ENCODE measurements around the gene C3. TPM values are rescaled to one million over a fixed set of nuclear protein-coding genes. Genes with fewer than 3 reads are reported as not detected.
"Not testable (repeated sequence)": the region's sequence is repeated elsewhere in the genome, so short reads cannot be mapped to it uniquely, and the experiment has no call there.

The C3 gene
- total RNA-seq, 4 donors from 2014 or later = 45.4 to 1,093 (median 422) TPM

GRCh38 chr19:6767081-6767356, 46.6 kb upstream of the C3 start:
- no peak overlapping the region for H3K27ac ChIP-seq
- TF ChIP-seq CTCF (IDR thresholded peaks at IDR 0.05) = no peak
- TF ChIP-seq POLR2A (IDR thresholded peaks at IDR 0.05) = no peak
- no peak overlapping the region for H3K4me3 ChIP-seq
- no peaks in the 10 kb centered on the region for H3K4me1 ChIP-seq
- DNase-seq = no peak
- peaks cover 0 to 9% of the 10 kb centered on the region in 2 donors for H3K27me3 ChIP-seq
- no peaks in the 10 kb centered on the region for H3K9me3 ChIP-seq
- intact Hi-C loops (cut with DNase I; ENCODE audit: low total_unique reads) = no loop called here
- no peaks in the 10 kb centered on the region for H3K36me3 ChIP-seq

GRCh38 chr19:6766357-6767080, 46.1 kb upstream of the C3 start:
- H3K27ac ChIP-seq = no peak overlapping the region
- intact Hi-C loops (cut with DNase I; ENCODE audit: low total_unique reads) = no loop called here
- H3K4me1 ChIP-seq = no peaks in the 10 kb centered on the region
- TF ChIP-seq CTCF (IDR thresholded peaks at IDR 0.05) (no peak), POLR2A (IDR thresholded peaks at IDR 0.05) (no peak)
- H3K4me3 ChIP-seq = no peak overlapping the region
- no peaks in the 10 kb centered on the region for H3K9me3 ChIP-seq
- no peak for DNase-seq
- H3K36me3 ChIP-seq = no peaks in the 10 kb centered on the region
- H3K27me3 ChIP-seq = peaks cover 0 to 9% of the 10 kb centered on the region in 2 donors

GRCh38 chr19:6765738-6766356, 45.4 kb upstream of the C3 start:
- Histone ChIP-seq H3K4me1 (no peaks in the 10 kb centered on the region), H3K9me3 (no peaks in the 10 kb centered on the region), H3K36me3 (no peaks in the 10 kb centered on the region), H3K4me3 (no peak overlapping the region), H3K27me3 (peaks cover 0 to 9% of the 10 kb centered on the region in 2 donors), H3K27ac (no peak overlapping the region)
- no peak for DNase-seq
- intact Hi-C loops (cut with DNase I; ENCODE audit: low total_unique reads) = no loop called here
- no peak for TF ChIP-seq POLR2A (IDR thresholded peaks at IDR 0.05)
- TF ChIP-seq CTCF (IDR thresholded peaks at IDR 0.05) = no peak

DNA sequence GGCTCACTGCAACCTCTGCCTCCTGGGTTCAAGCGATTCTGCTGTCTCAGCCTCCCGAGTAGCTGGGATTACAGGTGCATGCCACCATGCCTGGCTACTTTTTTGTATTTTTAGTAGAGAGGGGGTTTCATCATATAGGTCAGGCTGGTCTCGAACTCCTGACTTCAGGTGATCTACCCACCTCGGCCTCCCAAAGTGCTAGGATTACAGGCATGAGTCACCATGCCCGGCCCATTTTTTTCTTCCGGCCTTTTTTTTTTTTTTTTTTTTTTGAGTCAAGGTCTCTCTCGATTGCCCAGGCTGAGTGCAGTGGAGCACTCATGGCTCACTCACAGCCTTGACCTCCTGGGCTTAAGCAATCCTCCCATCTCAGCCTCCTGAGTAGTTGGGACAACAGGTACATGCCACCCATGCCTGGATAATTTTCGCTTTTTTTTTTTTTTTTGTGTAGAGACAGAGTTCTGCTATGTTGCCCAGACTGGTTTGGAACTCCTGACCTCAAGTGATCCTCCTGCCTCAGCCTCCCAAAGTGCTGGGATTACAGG, 41.9 kb upstream of the C3 start:
- H3K4me3 ChIP-seq; DNase-seq; H3K27me3 ChIP-seq; H3K9me3 ChIP-seq; intact Hi-C loops (cut with DNase I; ENCODE audit: low total_unique reads); H3K27ac ChIP-seq; H3K4me1 ChIP-seq; H3K36me3 ChIP-seq: not testable (repeated sequence)

GRCh38 chr19:6761053-6761676, 40.7 kb upstream of the C3 start:
- Histone ChIP-seq H3K36me3 (no peaks in the 10 kb centered on the region), H3K9me3 (no peaks in the 10 kb centered on the region), H3K27me3 (no peaks in the 10 kb centered on the region), H3K27ac (no peak overlapping the region), H3K4me3 (no peak overlapping the region), H3K4me1 (no peaks in the 10 kb centered on the region)
- intact Hi-C loops (cut with DNase I; ENCODE audit: low total_unique reads) = no loop called here
- DNase-seq = no peak
- TF ChIP-seq POLR2A (IDR thresholded peaks at IDR 0.05) = no peak
- no peak for TF ChIP-seq CTCF (IDR thresholded peaks at IDR 0.05)
